Immature natural killer cell (primary cell): ENCODE results near the gene EQTN. TPM values are rescaled to one million over a fixed set of nuclear protein-coding genes. Genes with fewer than 3 reads are reported as not detected.
"Not testable (repeated sequence)": the region's sequence is repeated elsewhere in the genome, so short reads cannot be mapped to it uniquely, and the experiment has no call there.

Source experiments
- DNase-seq, 3 donors: peaks; one replicate each; pipeline ENCODE4 v3.0.0; 2022; ENCODE audit warnings: mixed read lengths in 1 of 3
- H3K27ac Mint-ChIP-seq, 6 donors: one replicate each; pipeline ENCODE4 v1.8.0; 2020; ENCODE audit warnings: mixed read lengths in 6 of 6, mild to moderate bottlenecking in 5 of 6, inconsistent platforms in 4 of 6, moderate library complexity in 3 of 6
- H3K27me3 Mint-ChIP-seq, 3 donors: one replicate each; pipeline ENCODE4 v1.8.0; 2020 to 2021; ENCODE audit warnings: low read depth in 3 of 3, mild to moderate bottlenecking in 3 of 3, mixed read lengths in 3 of 3, moderate library complexity in 3 of 3, inconsistent platforms in 1 of 3
- H3K36me3 Mint-ChIP-seq, 3 donors: one replicate each; pipeline ENCODE4 v1.8.0; 2020; ENCODE audit warnings: mixed read lengths in 3 of 3, inconsistent platforms in 2 of 3, mild to moderate bottlenecking in 2 of 3
- H3K4me1 Mint-ChIP-seq, 2 donors: one replicate each; pipeline ENCODE4 v1.8.0; 2020; ENCODE audit warnings: inconsistent platforms in 2 of 2, mild to moderate bottlenecking in 2 of 2, mixed read lengths in 2 of 2, moderate library complexity in 1 of 2
- H3K4me3 Mint-ChIP-seq, 5 donors: one replicate each; pipeline ENCODE4 v1.8.0; 2020; ENCODE audit warnings: mild to moderate bottlenecking in 5 of 5, mixed read lengths in 5 of 5, inconsistent platforms in 3 of 5, moderate library complexity in 3 of 5
- H3K9me3 Mint-ChIP-seq, 6 donors: one replicate each; pipeline ENCODE4 v1.8.0; 2020; ENCODE audit warnings: mild to moderate bottlenecking in 6 of 6, mixed read lengths in 6 of 6, inconsistent platforms in 4 of 6, moderate library complexity in 3 of 6
- polyA plus RNA-seq, 3 donors: library from polyadenylated mRNA; unstranded; fragments of 300-500 nt; fragmentation: Illumina TruSeq; gene quantifications; one replicate each; pipeline ENCODE4 v1.2.3, GENCODE V29; 2021

The EQTN gene
- polyA plus RNA-seq, 3 donors from 2014 or later = not detected

DNA sequence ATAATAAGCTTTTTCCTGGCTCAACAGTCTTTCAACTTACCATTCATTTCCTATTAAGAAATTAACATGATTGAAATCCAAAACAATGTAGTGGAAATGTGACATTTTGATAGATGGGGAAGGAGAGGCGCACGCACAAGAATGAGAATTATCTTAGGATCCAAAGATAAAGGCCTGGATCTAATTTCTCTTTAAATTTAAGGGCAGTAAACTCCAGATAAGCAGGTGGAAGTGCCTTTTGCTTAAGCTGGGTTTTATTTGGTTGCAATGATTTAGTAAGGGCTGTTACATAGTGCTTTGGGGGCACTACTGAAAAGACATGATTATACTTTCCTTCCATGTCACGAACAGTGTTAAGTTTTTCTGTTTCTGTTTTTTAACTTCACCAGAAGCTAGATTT is 17.3 kb downstream of the EQTN start:
- Mint-ChIP-seq H3K9me3 (peaks cover 0 to 2% (median 0%) of the 10 kb centered on the region in 6 donors), H3K4me3 (no peak overlapping the region), H3K36me3 (no peaks in the 10 kb centered on the region), H3K27ac (no peak overlapping the region), H3K4me1 (no peaks in the 10 kb centered on the region), H3K27me3 (peaks cover 0 to 2% (median 2%) of the 10 kb centered on the region in 3 donors)
- DNase-seq = no peak

DNA sequence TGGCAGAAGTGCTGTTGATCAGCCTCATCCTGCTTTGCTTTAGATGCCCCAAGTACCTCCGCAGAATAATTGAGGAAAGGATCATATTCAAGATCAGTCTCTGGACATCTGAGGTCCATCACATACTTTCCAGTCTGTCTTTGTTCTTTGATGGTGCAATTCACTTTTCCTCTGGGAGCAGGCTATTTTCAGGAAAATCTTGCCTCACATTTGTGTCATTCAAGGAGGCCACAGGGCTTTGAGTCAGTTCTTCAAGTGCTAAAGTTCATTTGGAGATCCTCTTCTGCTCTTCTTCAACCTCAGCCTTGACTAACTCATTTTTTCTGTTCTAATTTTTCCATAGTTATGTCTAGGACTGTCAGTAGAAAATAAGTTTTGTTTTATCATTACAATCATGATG is 18.6 kb downstream of the EQTN start:
- H3K4me3 Mint-ChIP-seq = no peak overlapping the region
- no peaks in the 10 kb centered on the region for H3K4me1 Mint-ChIP-seq
- H3K36me3 Mint-ChIP-seq = no peaks in the 10 kb centered on the region
- peaks cover 0 to 2% (median 2%) of the 10 kb centered on the region in 3 donors for H3K27me3 Mint-ChIP-seq
- DNase-seq = no peak
- H3K9me3 Mint-ChIP-seq = peaks cover 0 to 2% (median 0%) of the 10 kb centered on the region in 6 donors
- H3K27ac Mint-ChIP-seq = no peak overlapping the region

DNA sequence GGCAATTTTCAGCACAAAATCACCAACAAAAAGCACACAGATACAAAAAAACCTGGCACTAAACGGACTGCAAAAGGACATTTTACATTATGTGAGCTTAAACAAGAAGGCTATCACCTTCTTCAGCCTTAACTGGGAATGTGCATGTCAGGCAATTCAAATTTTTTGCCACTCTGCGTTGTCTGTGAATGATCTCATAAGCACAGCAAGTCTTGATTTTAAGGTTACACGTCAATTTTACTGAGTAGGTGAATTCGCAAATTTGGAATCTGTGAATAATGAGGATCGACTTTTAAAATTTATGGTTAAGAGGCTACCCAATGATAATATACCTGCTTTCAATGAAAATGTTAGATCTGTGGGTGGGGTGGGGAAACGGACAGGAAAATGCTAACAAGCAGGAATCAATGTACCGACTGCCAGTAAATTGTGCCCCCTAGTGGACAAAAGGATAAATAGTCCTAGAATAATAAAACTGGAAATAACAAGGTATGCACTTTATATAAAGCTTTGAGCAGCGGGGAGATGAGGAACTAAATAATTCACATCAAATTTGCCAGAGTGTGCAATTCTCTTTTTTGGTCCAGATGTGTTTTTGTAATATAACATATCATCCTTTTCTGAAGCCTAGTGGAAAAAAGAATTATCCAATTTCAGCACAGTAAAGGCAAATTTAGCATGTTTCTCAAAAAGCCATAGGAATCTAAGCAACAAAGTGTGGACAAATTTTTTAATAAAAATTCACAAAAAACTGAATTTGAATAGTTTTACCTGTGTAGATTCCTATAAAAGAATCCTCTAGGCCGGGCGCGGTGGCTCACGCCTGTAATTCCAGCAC is 20.5 kb downstream of the EQTN start:
- H3K4me3 Mint-ChIP-seq = no peak overlapping the region
- H3K36me3 Mint-ChIP-seq = no peaks in the 10 kb centered on the region
- H3K27me3 Mint-ChIP-seq = peaks cover 0 to 1% (median 0%) of the 10 kb centered on the region in 3 donors
- no peak overlapping the region for H3K27ac Mint-ChIP-seq
- H3K4me1 Mint-ChIP-seq = no peaks in the 10 kb centered on the region
- peak; percentile 6 to 29 (median 19) for DNase-seq
- H3K9me3 Mint-ChIP-seq = no peaks in the 10 kb centered on the region

DNA sequence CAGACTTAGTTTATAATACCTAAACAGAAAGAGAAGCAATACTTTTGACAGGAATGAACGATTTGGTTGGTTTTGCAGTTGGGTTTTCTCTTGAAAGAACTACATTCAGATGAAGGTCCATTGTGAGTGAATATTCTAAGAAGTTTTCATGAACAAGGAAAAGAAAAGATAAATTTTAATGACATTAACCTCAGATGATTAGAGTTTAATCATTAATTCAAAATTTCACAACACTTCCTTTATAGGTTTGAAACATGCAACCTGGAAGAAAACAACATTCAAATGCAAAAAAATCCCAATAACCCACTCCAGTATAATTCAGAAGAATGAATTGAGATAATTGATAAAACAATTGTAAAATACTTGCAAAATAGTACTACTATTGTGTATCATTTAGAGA is 23.8 kb downstream of the EQTN start:
- no peak overlapping the region for H3K4me3 Mint-ChIP-seq
- H3K9me3 Mint-ChIP-seq = peaks cover 0 to 2% (median 0%) of the 10 kb centered on the region in 6 donors
- no peaks in the 10 kb centered on the region for H3K36me3 Mint-ChIP-seq
- H3K27ac Mint-ChIP-seq = no peak overlapping the region
- H3K4me1 Mint-ChIP-seq = no peaks in the 10 kb centered on the region
- no peaks in the 10 kb centered on the region for H3K27me3 Mint-ChIP-seq
- no peak for DNase-seq

DNA sequence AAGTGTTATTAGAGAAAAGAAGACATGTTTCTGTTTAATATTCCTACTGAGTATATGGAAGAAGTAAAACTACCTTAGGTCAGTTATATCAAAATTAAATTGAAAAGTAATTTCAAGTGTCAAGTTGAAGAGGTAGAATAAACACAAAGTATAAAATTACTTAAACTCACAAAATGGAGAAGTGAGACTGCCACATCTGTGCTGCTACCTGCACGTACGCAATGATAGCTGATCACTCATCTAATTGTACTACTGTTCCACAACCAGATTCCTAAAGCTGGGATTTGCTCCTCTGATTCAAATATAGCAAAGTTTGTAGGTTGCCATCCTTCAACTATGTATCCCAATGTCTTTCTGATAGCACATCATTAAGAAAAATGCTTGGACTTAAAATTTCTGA is 24.8 kb downstream of the EQTN start:
- DNase-seq = no peak
- H3K27ac Mint-ChIP-seq = no peak overlapping the region
- H3K9me3 Mint-ChIP-seq = peaks cover 0 to 2% (median 0%) of the 10 kb centered on the region in 6 donors
- no peaks in the 10 kb centered on the region for H3K27me3 Mint-ChIP-seq
- H3K36me3 Mint-ChIP-seq = no peaks in the 10 kb centered on the region
- H3K4me1 Mint-ChIP-seq = no peaks in the 10 kb centered on the region
- H3K4me3 Mint-ChIP-seq = no peak overlapping the region

DNA sequence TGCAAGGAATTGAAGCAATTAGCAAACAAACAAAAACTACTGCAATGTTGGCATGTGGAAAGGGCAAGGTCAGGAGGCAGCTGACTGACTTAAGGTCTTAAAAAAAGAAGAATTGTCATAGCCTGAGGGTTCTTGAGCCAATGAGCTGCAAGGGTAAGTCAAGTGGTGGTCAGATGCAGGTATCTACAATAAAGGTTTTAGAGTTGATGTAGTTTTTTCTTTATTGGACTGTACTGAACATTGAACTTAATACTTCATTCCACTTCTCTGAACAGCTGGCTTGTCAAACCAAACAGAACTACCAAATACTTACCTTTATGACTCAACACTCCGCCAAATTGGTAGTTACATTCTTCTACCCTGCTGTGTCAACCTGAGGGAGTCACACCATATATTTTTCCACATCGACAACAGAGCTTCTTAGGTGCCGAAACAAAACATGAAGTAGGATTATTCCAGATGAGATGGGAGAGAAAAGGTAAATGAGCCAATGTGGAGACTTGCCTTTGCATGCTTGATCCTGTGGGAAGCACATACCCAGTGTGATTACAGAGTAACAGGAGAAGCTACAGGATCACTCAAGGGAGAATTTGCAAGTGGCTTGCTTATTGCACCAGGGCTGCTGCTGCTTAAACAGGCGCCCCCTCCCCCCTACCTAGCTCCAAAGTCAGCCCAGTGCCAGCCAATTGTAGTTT is 35.3 kb downstream of the EQTN start:
- DNase-seq = no peak
- Mint-ChIP-seq H3K36me3 (no peaks in the 10 kb centered on the region), H3K4me3 (no peak overlapping the region), H3K27me3 (peaks cover 2 to 4% (median 3%) of the 10 kb centered on the region in 3 donors), H3K4me1 (no peaks in the 10 kb centered on the region), H3K27ac (no peak overlapping the region), H3K9me3 (no peaks in the 10 kb centered on the region)

DNA sequence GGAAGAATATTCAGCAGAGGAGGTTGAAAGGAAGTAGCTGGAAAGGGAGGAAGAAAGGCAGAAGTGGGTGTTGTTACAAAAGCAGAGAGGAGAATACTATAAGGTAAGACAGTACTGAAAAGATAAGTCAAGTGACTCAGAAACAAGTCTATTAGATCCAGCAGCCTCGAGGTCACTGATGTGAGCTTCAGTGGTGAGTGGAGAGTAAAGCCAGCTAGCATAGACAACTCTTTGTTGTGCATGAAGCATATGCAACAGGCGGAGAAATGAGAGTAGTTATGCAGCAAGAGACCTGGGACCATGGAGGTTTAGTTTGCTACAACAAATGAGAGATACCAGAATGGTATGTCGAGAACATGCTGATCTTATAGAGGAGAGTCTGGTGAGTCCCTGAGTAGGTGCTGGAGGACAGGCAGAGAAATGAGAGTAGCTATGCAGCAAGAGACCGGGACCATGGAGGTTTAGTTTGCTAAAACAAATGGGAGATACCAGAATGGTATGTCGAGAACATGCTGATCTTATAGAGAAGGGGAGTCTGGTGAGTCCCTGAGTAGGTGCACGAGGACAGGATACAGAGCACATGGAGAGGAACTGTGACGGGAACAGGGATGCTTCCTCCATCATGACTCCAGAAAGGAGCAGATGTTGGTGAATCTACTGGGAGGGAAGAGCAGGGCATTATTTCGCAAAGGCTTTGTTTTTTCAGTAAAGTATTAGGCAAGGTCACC is 36.0 kb downstream of the EQTN start:
- H3K36me3 Mint-ChIP-seq = no peaks in the 10 kb centered on the region
- no peak overlapping the region for H3K27ac Mint-ChIP-seq
- H3K27me3 Mint-ChIP-seq = peaks cover 0 to 3% (median 2%) of the 10 kb centered on the region in 3 donors
- no peaks in the 10 kb centered on the region for H3K4me1 Mint-ChIP-seq
- DNase-seq = no peak
- H3K4me3 Mint-ChIP-seq = no peak overlapping the region
- H3K9me3 Mint-ChIP-seq = peaks cover 0 to 2% (median 0%) of the 10 kb centered on the region in 6 donors

DNA sequence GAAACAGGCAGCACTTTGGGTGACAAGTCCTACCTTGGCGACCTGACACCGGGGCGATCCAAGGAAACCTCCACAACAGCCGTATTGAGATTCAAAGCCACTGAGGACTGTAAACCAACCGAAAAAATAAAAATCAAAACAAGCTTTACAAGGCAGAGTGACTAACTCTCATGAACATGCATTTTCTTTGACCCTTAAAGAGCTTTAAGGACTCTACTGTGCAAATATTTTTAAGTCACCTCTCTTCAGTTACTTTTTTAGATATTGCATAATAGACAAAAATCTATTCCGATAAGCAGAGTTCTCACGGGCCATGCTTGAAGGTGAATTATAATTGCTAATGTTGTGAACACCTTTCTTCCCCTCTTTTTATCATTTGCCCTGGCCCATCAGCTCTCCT is 38.3 kb downstream of the EQTN start:
- Mint-ChIP-seq H3K9me3 (peaks cover 0 to 10% (median 1%) of the 10 kb centered on the region in 6 donors), H3K4me3 (no peak overlapping the region), H3K27me3 (no peaks in the 10 kb centered on the region), H3K27ac (no peak overlapping the region), H3K36me3 (no peaks in the 10 kb centered on the region), H3K4me1 (no peaks in the 10 kb centered on the region)
- no peak for DNase-seq

DNA sequence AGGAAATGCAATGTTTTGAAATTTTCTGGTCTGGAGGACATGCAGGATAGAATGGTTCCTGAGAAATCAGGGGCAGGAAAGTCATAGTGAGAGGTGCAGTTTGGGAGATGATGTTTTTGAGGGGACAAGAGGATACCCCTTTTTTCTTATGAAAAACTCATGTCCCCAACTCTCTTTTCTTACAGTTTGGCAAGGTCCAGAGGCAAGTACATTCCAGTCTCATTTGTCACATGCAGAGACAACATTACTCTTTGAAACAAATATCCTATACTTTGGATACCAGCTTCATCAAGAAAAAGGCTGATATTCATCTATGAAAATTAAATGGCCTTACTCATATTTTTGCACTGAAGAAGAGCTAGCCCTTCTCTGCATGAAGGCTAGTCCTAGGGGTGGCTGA is 48.2 kb downstream of the EQTN start:
- peaks cover 0 to 3% (median 3%) of the 10 kb centered on the region in 3 donors for H3K27me3 Mint-ChIP-seq
- H3K4me1 Mint-ChIP-seq = no peaks in the 10 kb centered on the region
- H3K9me3 Mint-ChIP-seq = peaks cover 0 to 9% (median 4%) of the 10 kb centered on the region in 6 donors
- no peaks in the 10 kb centered on the region for H3K36me3 Mint-ChIP-seq
- H3K4me3 Mint-ChIP-seq = no peak overlapping the region
- no peak overlapping the region for H3K27ac Mint-ChIP-seq
- DNase-seq = no peak

DNA sequence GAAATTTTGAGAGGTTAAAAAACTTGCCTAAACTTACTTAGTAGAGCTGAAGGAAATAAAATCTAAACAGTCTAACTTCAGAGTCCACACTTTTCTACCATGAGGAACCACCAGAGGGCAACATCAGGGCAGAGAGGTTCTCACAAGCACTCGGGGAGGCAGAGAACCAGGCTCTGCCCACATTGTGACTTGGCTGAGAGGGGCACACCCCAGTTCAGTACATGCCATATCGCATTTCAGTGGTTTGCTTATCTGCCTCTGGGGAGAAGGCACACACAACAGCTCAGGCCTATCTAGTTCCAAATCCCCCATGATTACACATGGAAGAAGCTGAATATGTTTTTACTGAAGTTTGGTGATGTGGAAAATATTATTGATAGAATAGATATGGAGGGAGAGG is 49.2 kb downstream of the EQTN start:
- Mint-ChIP-seq H3K27me3 (peaks cover 0 to 3% (median 3%) of the 10 kb centered on the region in 3 donors), H3K4me3 (no peak overlapping the region), H3K36me3 (no peaks in the 10 kb centered on the region), H3K27ac (no peak overlapping the region), H3K9me3 (peaks cover 0 to 9% (median 4%) of the 10 kb centered on the region in 6 donors), H3K4me1 (no peaks in the 10 kb centered on the region)
- DNase-seq = no peak

DNA sequence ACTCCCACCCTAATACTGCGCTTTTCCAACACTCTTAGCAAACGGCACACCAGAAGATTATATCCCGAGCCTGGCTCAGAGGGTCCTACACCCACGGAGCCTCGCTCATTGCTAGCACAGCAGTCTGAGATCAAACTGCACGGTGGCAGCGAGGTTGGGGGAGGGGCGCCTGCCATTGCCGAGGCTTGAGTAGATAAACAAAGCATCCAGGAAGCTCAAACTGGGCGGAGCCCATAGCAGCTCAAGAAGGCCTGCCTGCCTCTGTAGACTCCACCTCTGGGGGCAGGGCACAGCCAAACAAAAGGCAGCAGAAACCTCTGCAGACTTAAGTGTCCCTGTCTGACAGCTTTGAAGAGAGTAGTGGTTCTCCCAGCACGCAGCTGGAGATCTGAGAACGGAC is 57.3 kb downstream of the EQTN start:
- not testable (repeated sequence) for H3K27me3 Mint-ChIP-seq, H3K4me3 Mint-ChIP-seq, H3K36me3 Mint-ChIP-seq, H3K4me1 Mint-ChIP-seq, DNase-seq, H3K27ac Mint-ChIP-seq
- peaks cover 0 to 28% (median 4%) of the 10 kb centered on the region in 6 donors for H3K9me3 Mint-ChIP-seq
